Gastroesophageal sphincter (tissue), 4 donors: ENCODE data around the gene TBC1D20. TPM values are rescaled to one million over a fixed set of nuclear protein-coding genes. Genes with fewer than 3 reads are reported as not detected.
"Not testable (repeated sequence)": the region's sequence is repeated elsewhere in the genome, so short reads cannot be mapped to it uniquely, and the experiment has no call there.

Experiments
- ATAC-seq: fragments of 150-250 bp; one replicate; pipeline ENCODE4 v1.9.1; 2016; ENCODE audit warnings: mild to moderate bottlenecking, moderate library complexity
- H3K27ac ChIP-seq, 4 donors: fragments of 200-600 bp; sonication (generic) in 3 of 4; 1 replicate in 3 of 4; 2 replicates in 1 of 4; pipeline ENCODE4 v1.5.1; 2016 to 2019
- H3K27me3 ChIP-seq: fragments of 200-600 bp; sonication (generic); one replicate; pipeline ENCODE4 v1.5.1; 2019
- H3K36me3 ChIP-seq, 2 donors: fragments of 200-600 bp; sonication (generic); one replicate each; pipeline ENCODE4 v1.5.1; 2019; ENCODE audit warnings: control low read depth in 1 of 2
- H3K4me1 ChIP-seq, 3 donors: fragments of 200-600 bp; sonication (generic); 1 replicate in 2 of 3; 2 replicates in 1 of 3; pipeline ENCODE4 v1.5.1; 2016 to 2019; ENCODE audit warnings: control low read depth in 2 of 3
- H3K4me3 ChIP-seq, 2 donors: fragments of 200-600 bp; sonication (generic); one replicate each; pipeline ENCODE4 v1.5.1; 2019; ENCODE audit warnings: mild to moderate bottlenecking in 1 of 2, moderate library complexity in 1 of 2
- H3K9me3 ChIP-seq, 3 donors: fragments of 200-600 bp; sonication (generic); one replicate each; pipeline ENCODE4 v1.5.1; 2017 to 2019; ENCODE audit warnings: control low read depth in 2 of 3
- CTCF ChIP-seq, 4 experiments: fragments of 200-600 bp in 2 of 4; fragments of 450-650 bp in 2 of 4; sonication (generic) in 1 of 4; IDR thresholded peaks; one replicate each; pipeline ENCODE4 v1.5.1; 2017 to 2019; ENCODE audit warnings: antibody characterized with exemption in 4 of 4, mild to moderate bottlenecking in 2 of 4, moderate library complexity in 2 of 4
- EP300 ChIP-seq: sonication (generic); formaldehyde crosslinking; IDR thresholded peaks from one replicate; pipeline ENCODE4 v1.6.1; 2017; ENCODE audit warnings: antibody characterized with exemption, mild to moderate bottlenecking
- POLR2A ChIP-seq, 2 donors: fragments of 450-650 bp; IDR thresholded peaks; one replicate each; pipeline ENCODE4 v1.6.1; 2017; ENCODE audit warnings: antibody characterized with exemption in 2 of 2, mild to moderate bottlenecking in 2 of 2, moderate library complexity in 1 of 2
- POLR2AphosphoS5 ChIP-seq: sonication (generic); formaldehyde crosslinking; IDR thresholded peaks from one replicate; pipeline ENCODE4 v1.6.1; 2017; ENCODE audit warnings: antibody characterized with exemption
- WGBS, 2 donors: methylation state at CpG; one replicate each; pipeline ENCODE4 v1.1.5; 2018; ENCODE audit warnings: low coverage in 1 of 2; 5-methylcytosine and 5-hydroxymethylcytosine counted together
- small RNA-seq, 4 donors: library from RNA; depleted of rRNA; stranded (forward); fragments of <200 nt; gene quantifications; one replicate each; pipeline ENCODE3, GENCODE V24; 2016
- total RNA-seq, 4 donors: library from RNA; depleted of rRNA; stranded (reverse); fragments of >200 nt; gene quantifications; one replicate each; pipeline ENCODE4 v1.1.0, GENCODE V29; 2016

TBC1D20 gene
- total RNA-seq, 4 donors from 2014 or later = 39.6 to 51.2 (median 39.9) TPM

GRCh38 chr20:388034-388994, 74.0 kb downstream of the TBC1D20 start:
- H3K27me3 ChIP-seq = no peaks in the 10 kb centered on the region
- ATAC-seq = no peak
- H3K27ac ChIP-seq = no peak overlapping the region
- no peak overlapping the region for H3K4me3 ChIP-seq
- 77 to 79% methylated on average over 7 to 13 of the region's 21 CpGs for WGBS, 2 donors
- TF ChIP-seq EP300 = no peak
- TF ChIP-seq CTCF (IDR thresholded peaks at IDR 0.05) = no peak
- no peak for TF ChIP-seq POLR2A (IDR thresholded peaks at IDR 0.05)
- TF ChIP-seq POLR2AphosphoS5 = no peak
- H3K9me3 ChIP-seq = no peaks in the 10 kb centered on the region
- H3K36me3 ChIP-seq = peaks cover 0 to 51% of the 10 kb centered on the region in 2 donors
- no peaks in the 10 kb centered on the region for H3K4me1 ChIP-seq

GRCh38 chr20:387520-387919, 74.8 kb downstream of the TBC1D20 start:
- H3K27me3 ChIP-seq = no peaks in the 10 kb centered on the region
- H3K9me3 ChIP-seq = no peaks in the 10 kb centered on the region
- ATAC-seq = no peak
- peaks cover 0 to 43% of the 10 kb centered on the region in 2 donors for H3K36me3 ChIP-seq
- peaks cover 0 to under 1% (median 0%) of the 10 kb centered on the region in 3 donors for H3K4me1 ChIP-seq
- TF ChIP-seq EP300 (no peak), POLR2A (IDR thresholded peaks at IDR 0.05) (no peak), POLR2AphosphoS5 (no peak), CTCF (IDR thresholded peaks at IDR 0.05) (no peak)
- no peak overlapping the region for H3K27ac ChIP-seq
- H3K4me3 ChIP-seq = no peak overlapping the region
- WGBS, 2 donors = 96 to 100% methylated on average over 3 of the region's 3 CpGs

GRCh38 chr20:386634-387033, 75.7 kb downstream of the TBC1D20 start:
- H3K4me1 ChIP-seq, H3K27ac ChIP-seq, H3K4me3 ChIP-seq, H3K27me3 ChIP-seq, ATAC-seq, H3K9me3 ChIP-seq: not testable (repeated sequence)
- whole genome bisulfite sequencing, 2 donors = 100% methylated on average over 2 of the region's 8 CpGs; no CpG with 5 or more reads in 1 of the 2 donors
- peaks cover 0 to 35% of the 10 kb centered on the region in 2 donors for H3K36me3 ChIP-seq

Small RNA genes lying within 50 kb of the gene (small RNA-seq; reads per million reads assigned to genes)
- gene RF00019 = 0 reads per million in 4 donors

Other genes starting within 250 kb of the TBC1D20 start
- gene DEFB129, start 235.3 kb downstream of the TBC1D20 start, total RNA-seq = not detected
- not detected for gene DEFB132, start 204.8 kb downstream of the TBC1D20 start, total RNA-seq
- 1 to 10 TPM in 2 of 4 donors, under 1 TPM in 2; 0.67 to 3.1 (median 1.3) TPM for gene C20orf96, start 171.8 kb downstream of the TBC1D20 start, total RNA-seq
- 10 to 100 TPM; 17.4 to 24.0 (median 21.4) TPM for gene ZCCHC3, start 165.0 kb downstream of the TBC1D20 start, total RNA-seq
- 1 to 10 TPM; 3.4 to 7.3 (median 5.9) TPM for gene SOX12, start 137.0 kb downstream of the TBC1D20 start, total RNA-seq
- 10 to 100 TPM; 25.3 to 51.6 (median 30.2) TPM for gene NRSN2, start 115.4 kb downstream of the TBC1D20 start, total RNA-seq
- gene TRIB3, start 81.8 kb downstream of the TBC1D20 start, total RNA-seq = 1 to 10 TPM in 3 of 4 donors, under 1 TPM in 1; 0.31 to 5.6 (median 3.9) TPM
- 100 to 1,000 TPM in 1 of 4 donors, 10 to 100 TPM in 3; 50.9 to 111 (median 82.1) TPM for gene RBCK1, start 54.2 kb downstream of the TBC1D20 start, total RNA-seq
- 100 to 1,000 TPM in 2 of 4 donors, 10 to 100 TPM in 2; 69.1 to 109 (median 92.2) TPM for gene CSNK2A1, start 81.3 kb upstream of the TBC1D20 start, total RNA-seq
- gene TCF15, start 147.8 kb upstream of the TBC1D20 start, total RNA-seq = 1 to 10 TPM in 3 of 4 donors, not detected in 1; 3.0 to 6.6 (median 4.5) TPM
- gene SRXN1, start 190.7 kb upstream of the TBC1D20 start, total RNA-seq = 10 to 100 TPM; 36.9 to 57.1 (median 38.0) TPM
- not detected for gene SCRT2, start 213.3 kb upstream of the TBC1D20 start, total RNA-seq